GM12878 (cell line): ENCODE results near the gene UBAP1. TPM values are rescaled to one million over a fixed set of nuclear protein-coding genes. Genes with fewer than 3 reads are reported as not detected.
"Not testable (repeated sequence)": the region's sequence is repeated elsewhere in the genome, so short reads cannot be mapped to it uniquely, and the experiment has no call there.

Experiments used
- ATAC-seq: fragments of 200-7000 bp; cut with Tn5 transposase; 3 replicates; pipeline ENCODE4 v1.9.1; 2020; ENCODE audit warnings: mild to moderate bottlenecking, moderate library complexity
- BruUV-seq: library from RNA; stranded (reverse); fragments of 400-500 nt; replicated peaks from 2 replicates; lab custom pipeline; 2021; lab: Mats Ljungman, UMichigan
- CTCF ChIA-PET: fragments of 300-600 bp; sonication (Branson Sonifier 250); formaldehyde crosslinking; extraction: SDS; loops from one replicate; lab custom pipeline; 2021; ENCODE audit warnings: inconsistent platforms; lab: Yijun Ruan, JAX
- POLR2A ChIA-PET: fragments of 350-600 bp; formaldehyde crosslinking; extraction: SDS; loops from one replicate; lab custom pipeline; 2021; ENCODE audit warnings: inconsistent platforms; lab: Charles Lee
- RAD21 ChIA-PET: fragments of 300-600 bp; sonication (Branson Sonifier 250); formaldehyde crosslinking; loops from one replicate; lab custom pipeline; 2023; ENCODE audit warnings: antibody characterized with exemption; ENCODE audit not compliant: unreplicated experiment; lab: Charles Lee
- SMC1A ChIA-PET: fragments of 300-600 bp; sonication (Branson Sonifier 250); formaldehyde crosslinking; loops from one replicate; lab custom pipeline; 2023; ENCODE audit not compliant: unreplicated experiment, uncharacterized antibody; lab: Charles Lee
- DNase-seq: peaks from one replicate; pipeline ENCODE4 v3.0.0-alpha.2; 2011; ENCODE audit warnings: low read depth, low spot score
- FAIRE-seq: peaks from 3 replicates; lab custom pipeline; 2011; peaks lifted over from hg19 to GRCh38; lab: Jason Lieb, UNC
- H2AFZ ChIP-seq: 2 replicates; pipeline ENCODE4 v1.6.0; 2011; ENCODE audit warnings: low read depth, low read length, control low read depth; ENCODE audit not compliant: control insufficient read depth
- H3K27ac ChIP-seq: 2 replicates; pipeline ENCODE4 v1.5.1; 2011; ENCODE audit warnings: control low read depth; ENCODE audit not compliant: control insufficient read depth, insufficient read depth
- H3K27me3 ChIP-seq, 2 experiments: replicated peaks in 1 of 2; 2 replicates each; pipeline versions ENCODE4 v1.6.0 to v1.6.1; 2011; ENCODE audit warnings: low read length in 1 of 2; ENCODE audit not compliant: control insufficient read depth in 2 of 2, insufficient read depth in 2 of 2
- H3K36me3 ChIP-seq, 2 experiments: 2 replicates each; pipeline ENCODE4 v1.5.1; 2011; ENCODE audit warnings: low read length in 1 of 2; ENCODE audit not compliant: control insufficient read depth in 2 of 2, insufficient read depth in 2 of 2
- H3K4me1 ChIP-seq: 2 replicates; pipeline ENCODE4 v1.6.1; 2011; ENCODE audit warnings: mild to moderate bottlenecking, low read length, moderate library complexity, mixed read lengths; ENCODE audit not compliant: control insufficient read depth, insufficient read depth
- H3K4me2 ChIP-seq: 2 replicates; pipeline ENCODE4 v1.6.0; 2011; ENCODE audit warnings: control low read depth; ENCODE audit not compliant: control insufficient read depth, insufficient read depth
- H3K4me3 ChIP-seq: fragments of 200-600 bp; sonication (generic); 2 replicates; pipeline ENCODE4 v1.5.1; 2016
- H3K79me2 ChIP-seq: 2 replicates; pipeline ENCODE4 v1.6.0; 2011; ENCODE audit warnings: low read length; ENCODE audit not compliant: control insufficient read depth, insufficient read depth
- H3K9ac ChIP-seq: 2 replicates; pipeline ENCODE4 v1.8.0; 2011; ENCODE audit warnings: low read length, control low read depth, mixed read lengths; ENCODE audit not compliant: control insufficient read depth, insufficient read depth
- H3K9me3 ChIP-seq: replicated peaks from 3 replicates; pipeline ENCODE4 v1.5.1; 2011; ENCODE audit warnings: mild to moderate bottlenecking, low read length; ENCODE audit not compliant: control insufficient read depth, insufficient read depth
- H4K20me1 ChIP-seq: 2 replicates; pipeline ENCODE4 v1.6.0; 2011; ENCODE audit not compliant: control insufficient read depth, insufficient read depth
- ATF7 ChIP-seq: fragments of 450-650 bp; IDR thresholded peaks from 2 replicates; pipeline ENCODE4 v1.6.1; 2016; ENCODE audit warnings: low read depth, mild to moderate bottlenecking
- CREM ChIP-seq: IDR thresholded peaks from 2 replicates; pipeline ENCODE4 v1.6.1; 2014; ENCODE audit warnings: antibody characterized with exemption, low read depth
- MEF2B ChIP-seq: fragments of 450-650 bp; IDR thresholded peaks from 2 replicates; pipeline ENCODE4 v1.6.1; 2018; ENCODE audit warnings: mild to moderate bottlenecking, moderate library complexity; ENCODE audit not compliant: partially characterized antibody, poor library complexity, severe bottlenecking
- NFYA ChIP-seq: IDR thresholded peaks from 2 replicates; pipeline ENCODE4 v1.6.1; 2011; ENCODE audit warnings: low read depth, mild to moderate bottlenecking, low read length, improper control_type of control experiment, borderline replicate concordance
- RFX5 ChIP-seq: IDR thresholded peaks from 2 replicates; pipeline ENCODE4 v1.6.1; 2011; ENCODE audit warnings: low read depth, low read length, improper control_type of control experiment
- SMAD1 ChIP-seq: fragments of 450-650 bp; IDR thresholded peaks from 2 replicates; pipeline ENCODE4 v1.6.1; 2018; ENCODE audit warnings: mild to moderate bottlenecking, low read depth; ENCODE audit not compliant: partially characterized antibody
- YBX1 ChIP-seq: fragments of 450-650 bp; IDR thresholded peaks from 2 replicates; pipeline ENCODE4 v1.6.1; 2016; ENCODE audit warnings: antibody characterized with exemption
- ZNF274 ChIP-seq: IDR thresholded peaks from one replicate; pipeline ENCODE4 v1.8.0; 2011; ENCODE audit not compliant: insufficient read length, insufficient read depth
- ZZZ3 ChIP-seq: IDR thresholded peaks from 2 replicates; pipeline ENCODE4 v1.6.1; 2011; ENCODE audit warnings: low read depth; ENCODE audit not compliant: control insufficient read depth, insufficient read length
- WGBS: methylation state at CpG from one replicate; pipeline ENCODE4 v1.1.6; 2016; ENCODE audit warnings: low lambda C conversion rate; ENCODE audit not compliant: insufficient replicate concordance, insufficient coverage; ENCODE audit errors: missing lambda C conversion rate; 5-methylcytosine and 5-hydroxymethylcytosine counted together
- in situ Hi-C: fragments of 300-500 bp; cut with MboI; formaldehyde crosslinking; loops from 9 replicates; pipeline ENCODE4 v1.14.3; 2018; ENCODE audit warnings: mixed read lengths
- intact Hi-C: fragments of 100-400 bp; cut with micrococcal nuclease; formaldehyde crosslinking; loops from one replicate; pipeline ENCODE4 v1.14.2; 2022; ENCODE audit not compliant: unreplicated experiment
- polyA plus RNA-seq, 11 experiments: library from polyadenylated mRNA; depleted of rRNA in 4 of 11; unstranded in 6 of 11; stranded (reverse) in 5 of 11; fragments of >200 nt; fragmentation: Nextera tagmentation in 4 of 11; fragmentation: Illumina TruSeq in 1 of 11; extraction: Ambion mirVana in 4 of 11; extraction: Trizol in 1 of 11; gene quantifications; 1 replicate in 1 of 11; 2 replicates in 10 of 11; pipeline versions ENCODE4 v1.2.1 to v1.2.3, GENCODE V29; 2011 to 2016; ENCODE audit warnings: inconsistent platforms in 2 of 11, missing spikeins in 2 of 11, low read depth in 1 of 11
- total RNA-seq, 4 experiments: library from RNA; depleted of rRNA in 3 of 4; stranded (reverse); fragments of >200 nt in 3 of 4; fragmentation: Illumina TruSeq in 1 of 4; extraction: Trizol in 1 of 4; gene quantifications; 2 replicates each; pipeline versions ENCODE4 v1.2.1 to v1.2.3, GENCODE V29; 2013 to 2021
- TF ChIP-seq, protein P1 (sequence below): IDR thresholded peaks from 2 replicates; pipeline ENCODE4 v1.6.1; 2012; ENCODE audit warnings: low read depth, low read length, improper control_type of control experiment
- TF ChIP-seq, protein P2 (sequence below): fragments of 450-650 bp; IDR thresholded peaks from 2 replicates; pipeline ENCODE4 v1.6.1; 2016; ENCODE audit warnings: mild to moderate bottlenecking

The UBAP1 gene
- total and polyA plus RNA-seq, 10 of the 15 experiments (the other 5 are each of a cell fraction or from before 2014, with no cell fraction given) = 2.1 to 47.9 (median 27.2) TPM

DNA sequence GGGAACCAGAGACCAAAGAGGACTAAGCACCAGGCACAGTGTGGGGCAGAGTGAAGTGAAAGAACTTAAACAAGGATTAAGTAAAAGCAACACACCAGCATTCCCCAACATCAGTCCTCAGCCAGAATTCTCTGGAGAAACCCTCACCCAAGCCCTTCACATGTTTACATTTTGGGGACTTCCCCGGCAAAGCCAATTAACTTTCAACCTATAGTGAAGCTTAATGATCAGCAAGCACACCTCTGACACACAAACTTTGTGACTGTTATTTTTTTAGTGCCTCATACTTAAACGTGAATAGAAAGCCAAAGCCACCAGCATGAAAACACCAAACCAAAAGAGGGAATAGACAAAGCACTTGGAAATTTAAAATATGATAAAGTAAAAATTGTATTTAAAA lies 94.7 kb downstream of the UBAP1 start:
- H3K9me3 ChIP-seq, H3K9ac ChIP-seq, H3K79me2 ChIP-seq, DNase-seq, RAD21 ChIA-PET, in situ Hi-C loops, H2AFZ ChIP-seq, SMC1A ChIA-PET, H4K20me1 ChIP-seq, H3K27me3 ChIP-seq, H3K4me3 ChIP-seq, CTCF ChIA-PET, POLR2A ChIA-PET, ATAC-seq, H3K4me1 ChIP-seq, intact Hi-C loops, H3K27ac ChIP-seq, H3K4me2 ChIP-seq, H3K36me3 ChIP-seq: not testable (repeated sequence)
- no CpG with 5 or more reads among the region's 2 CpGs for WGBS
- TSS peak; percentile 84 for BruUV-seq
- peak; percentile 31 for FAIRE-seq

DNA sequence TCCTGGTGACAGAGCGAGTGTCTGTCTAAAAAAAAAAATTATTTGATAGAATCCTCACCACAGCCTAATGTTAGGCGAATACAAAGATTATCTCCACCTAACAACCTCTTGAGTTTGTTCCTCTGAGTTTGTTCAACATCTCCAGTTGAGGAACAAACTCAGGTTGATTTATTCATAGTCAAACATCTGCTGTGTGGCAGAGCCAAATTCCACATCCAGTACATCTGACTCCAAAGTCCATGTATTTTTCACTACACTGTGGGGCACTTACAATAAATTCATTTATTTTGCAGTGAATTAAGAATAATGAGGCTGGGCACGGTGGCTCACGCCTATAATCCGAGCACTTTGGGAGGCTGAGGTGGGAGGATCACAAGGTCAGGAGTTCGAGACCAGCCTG lies 97.0 kb downstream of the UBAP1 start:
- Histone ChIP-seq H3K27me3 (no peaks in the 10 kb centered on the region), H3K4me1 (no peaks in the 10 kb centered on the region), H2AFZ (no peak overlapping the region), H3K4me3 (no peak overlapping the region), H3K4me2 (no peak overlapping the region), H3K79me2 (no peaks in the 10 kb centered on the region), H4K20me1 (no peaks in the 10 kb centered on the region), H3K27ac (no peak overlapping the region), H3K36me3 (no peaks in the 10 kb centered on the region), H3K9me3 (no peaks in the 10 kb centered on the region), H3K9ac (no peak overlapping the region)
- BruUV-seq = no TSS peak
- ChIA-PET POLR2A (no interaction called here), RAD21 (no interaction called here), CTCF (no interaction called here), SMC1A (no interaction called here)
- intact Hi-C loops (no loop called here), in situ Hi-C loops (no loop called here)
- TF ChIP-seq SMAD1 = no peak
- TF ChIP-seq, protein P1, sequence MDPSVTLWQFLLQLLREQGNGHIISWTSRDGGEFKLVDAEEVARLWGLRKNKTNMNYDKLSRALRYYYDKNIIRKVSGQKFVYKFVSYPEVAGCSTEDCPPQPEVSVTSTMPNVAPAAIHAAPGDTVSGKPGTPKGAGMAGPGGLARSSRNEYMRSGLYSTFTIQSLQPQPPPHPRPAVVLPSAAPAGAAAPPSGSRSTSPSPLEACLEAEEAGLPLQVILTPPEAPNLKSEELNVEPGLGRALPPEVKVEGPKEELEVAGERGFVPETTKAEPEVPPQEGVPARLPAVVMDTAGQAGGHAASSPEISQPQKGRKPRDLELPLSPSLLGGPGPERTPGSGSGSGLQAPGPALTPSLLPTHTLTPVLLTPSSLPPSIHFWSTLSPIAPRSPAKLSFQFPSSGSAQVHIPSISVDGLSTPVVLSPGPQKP = no peak
- TF ChIP-seq NFYA = no peak
- TF ChIP-seq ATF7 = no peak
- no peak for TF ChIP-seq CREM
- no peak for TF ChIP-seq RFX5
- TF ChIP-seq YBX1 = no peak
- TF ChIP-seq, protein P2, sequence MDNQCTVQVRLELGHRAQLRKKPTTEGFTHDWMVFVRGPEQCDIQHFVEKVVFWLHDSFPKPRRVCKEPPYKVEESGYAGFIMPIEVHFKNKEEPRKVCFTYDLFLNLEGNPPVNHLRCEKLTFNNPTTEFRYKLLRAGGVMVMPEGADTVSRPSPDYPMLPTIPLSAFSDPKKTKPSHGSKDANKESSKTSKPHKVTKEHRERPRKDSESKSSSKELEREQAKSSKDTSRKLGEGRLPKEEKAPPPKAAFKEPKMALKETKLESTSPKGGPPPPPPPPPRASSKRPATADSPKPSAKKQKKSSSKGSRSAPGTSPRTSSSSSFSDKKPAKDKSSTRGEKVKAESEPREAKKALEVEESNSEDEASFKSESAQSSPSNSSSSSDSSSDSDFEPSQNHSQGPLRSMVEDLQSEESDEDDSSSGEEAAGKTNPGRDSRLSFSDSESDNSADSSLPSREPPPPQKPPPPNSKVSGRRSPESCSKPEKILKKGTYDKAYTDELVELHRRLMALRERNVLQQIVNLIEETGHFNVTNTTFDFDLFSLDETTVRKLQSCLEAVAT = no peak
- no peak for TF ChIP-seq ZNF274
- TF ChIP-seq ZZZ3 = no peak
- TF ChIP-seq MEF2B = no peak
- FAIRE-seq (no peak), DNase-seq (no peak), ATAC-seq (no peak)
- WGBS = 92% methylated on average over 6 of the region's 6 CpGs
